HG02623 (cell line): ENCODE data around the gene EXOC6.

Source experiments
- ATAC-seq: cut with Tn5 transposase; IDR thresholded peaks from one replicate; pipeline ENCODE4 v1.9.1; 2021; ENCODE audit warnings: moderate library complexity; ENCODE audit not compliant: unreplicated experiment

EXOC6 gene

GRCh38 chr10:93063144-93063976 lies 215.0 kb downstream of the EXOC6 start:
- ATAC-seq, result no peak

- ATAC-seq, result no peak
Measured at GRCh38 chr10:93063977-93064660, 215.8 kb downstream of the EXOC6 start.

- no peak for ATAC-seq
Measured at GRCh38 chr10:93064874-93065660, 216.7 kb downstream of the EXOC6 start.

- no peak for ATAC-seq
Measured at GRCh38 chr10:93065675-93066543, 217.6 kb downstream of the EXOC6 start.

GRCh38 chr10:93066544-93066913 lies 218.2 kb downstream of the EXOC6 start:
- ATAC-seq, result no peak

GRCh38 chr10:93067443-93068365 lies 219.4 kb downstream of the EXOC6 start:
- no peak for ATAC-seq

GRCh38 chr10:93068411-93069244 lies 220.3 kb downstream of the EXOC6 start:
- no peak for ATAC-seq

- no peak for ATAC-seq
Measured at GRCh38 chr10:93069245-93069561, 220.9 kb downstream of the EXOC6 start.

- no peak for ATAC-seq
Measured at GRCh38 chr10:93070378-93071176, 222.3 kb downstream of the EXOC6 start.

GRCh38 chr10:93071177-93071472 lies 222.8 kb downstream of the EXOC6 start:
- no peak for ATAC-seq

- ATAC-seq, result no peak
Measured at GRCh38 chr10:93071674-93072224, 223.4 kb downstream of the EXOC6 start.

GRCh38 chr10:93072225-93072712 lies 223.9 kb downstream of the EXOC6 start:
- no peak for ATAC-seq

GRCh38 chr10:93072713-93073538 lies 224.6 kb downstream of the EXOC6 start:
- no peak for ATAC-seq

GRCh38 chr10:93073539-93074146 lies 225.3 kb downstream of the EXOC6 start, which contains the start of gene CYP26A1:
Gene CYP26A1 (plus strand): TSS chr10:93073893. CDS start chr10:93073935, 42 bp downstream.
- no peak for ATAC-seq

- no peak for ATAC-seq
Measured at GRCh38 chr10:93074147-93074596, 225.9 kb downstream of the EXOC6 start.
